ENCODE results near the gene ZC4H2. TPM values are rescaled to one million over a fixed set of nuclear protein-coding genes. Genes with fewer than 3 reads are reported as not detected.

ZC4H2 gene
- total RNA-seq, 2 experiments from 2014 or later, result 3.2 to 6.5 TPM

Other genes with a start within 250 kb of the ZC4H2 start
- gene ZC3H12B, start 58.4 kb upstream of the ZC4H2 start, total RNA-seq, result 1 to 10 TPM; 2.1 to 2.4 TPM